Activated gamma-delta T cell (primary cell): ENCODE results near the gene PAPSS2.
"Not testable (repeated sequence)": the region's sequence is repeated elsewhere in the genome, so short reads cannot be mapped to it uniquely, and the experiment has no call there.

ENCODE experiments used
- DNase-seq: peaks from one replicate; lab custom pipeline; 2025; lab: John Stamatoyannopoulos, UW

The PAPSS2 gene

DNA sequence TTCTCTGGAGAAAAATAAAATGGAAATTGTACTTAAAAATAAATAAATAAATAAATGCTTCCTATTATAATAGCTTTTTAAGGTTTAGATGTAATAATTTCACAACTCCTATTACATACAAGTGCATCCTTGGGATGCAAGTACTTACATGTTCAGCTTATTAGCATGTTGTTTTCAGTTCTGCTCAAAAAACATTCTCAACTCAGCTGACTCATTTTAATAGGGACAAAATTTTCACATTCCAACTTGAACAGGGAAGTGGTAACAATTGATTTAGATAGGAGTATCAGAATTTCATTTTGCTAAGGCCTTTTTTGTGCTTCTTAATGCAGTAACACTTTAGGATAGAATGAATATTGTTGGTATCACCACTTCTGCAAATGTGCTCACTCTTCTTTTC is 16.7 kb upstream of the PAPSS2 start:
- no peak for DNase-seq

DNA sequence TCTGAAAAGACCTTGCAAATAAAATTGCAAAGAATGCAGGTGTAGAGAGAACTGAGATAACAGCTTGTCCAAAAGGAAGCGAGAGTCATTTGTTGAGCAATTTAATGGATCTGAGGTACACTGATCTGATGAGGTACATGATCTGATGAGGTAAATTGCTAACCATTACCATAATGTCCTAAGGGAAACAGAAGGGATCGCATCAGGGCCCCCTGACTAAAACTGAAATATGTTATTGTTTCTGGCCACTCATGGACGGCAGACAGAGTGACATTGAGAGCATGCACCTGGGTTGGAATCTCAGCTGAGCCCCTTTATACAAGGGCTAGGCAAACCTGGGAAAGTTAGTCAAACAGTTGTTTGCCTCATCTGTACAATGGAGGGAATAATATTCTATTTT is 15.8 kb upstream of the PAPSS2 start:
- no peak for DNase-seq

DNA sequence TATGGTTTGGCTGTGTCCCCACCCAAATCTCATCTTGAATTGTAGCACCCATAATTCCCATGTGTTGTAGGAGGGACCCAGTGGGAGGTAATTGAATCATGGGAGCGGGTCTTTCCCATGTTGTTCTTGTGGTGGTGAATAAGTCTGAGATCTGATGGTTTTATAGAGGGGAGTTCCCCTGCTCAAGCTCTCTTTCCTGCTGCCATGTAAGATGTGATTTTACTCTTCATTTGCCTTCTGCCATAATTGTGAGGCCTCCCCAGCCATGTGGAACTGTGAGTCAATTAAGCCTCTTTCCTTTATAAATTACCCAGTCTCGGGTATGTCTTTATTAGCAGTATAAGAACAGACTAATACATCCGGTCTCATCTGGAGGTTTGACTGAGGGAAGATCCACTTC is 15.2 kb upstream of the PAPSS2 start:
- DNase-seq, result not testable (repeated sequence)

DNA sequence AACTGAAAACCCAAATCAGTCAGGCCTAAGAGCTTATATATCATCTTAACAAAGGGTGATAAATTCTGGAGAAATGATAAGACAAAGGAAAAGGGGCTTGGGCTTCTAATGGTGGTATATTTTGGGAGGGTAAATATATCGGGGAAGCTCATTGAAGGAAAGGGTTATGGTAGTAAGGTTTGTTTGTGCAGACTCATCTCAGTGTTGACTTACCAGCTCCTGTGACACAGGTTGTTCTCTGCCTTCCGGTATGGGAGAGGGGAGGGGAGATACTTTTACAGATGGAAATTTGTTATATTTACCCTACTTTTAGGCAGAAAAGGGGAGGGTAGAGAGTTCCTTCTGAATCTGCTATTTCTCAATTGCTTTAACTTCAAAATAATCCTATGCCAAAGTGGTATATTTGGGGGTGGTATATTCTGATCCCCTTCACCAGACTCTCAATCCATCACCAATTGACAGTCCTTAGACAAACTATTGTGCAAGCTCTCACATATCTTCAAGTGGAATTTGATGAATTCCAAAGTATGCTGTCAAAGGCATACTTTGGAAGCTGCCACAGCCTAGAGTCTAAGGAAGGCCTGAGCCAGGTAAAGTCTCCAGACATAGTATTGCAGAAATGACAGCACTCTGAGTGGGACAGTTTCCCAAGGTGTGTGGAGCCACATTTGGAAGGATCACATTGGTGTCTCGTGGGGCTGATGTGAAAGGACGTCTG is 13.3 kb upstream of the PAPSS2 start:
- no peak for DNase-seq

DNA sequence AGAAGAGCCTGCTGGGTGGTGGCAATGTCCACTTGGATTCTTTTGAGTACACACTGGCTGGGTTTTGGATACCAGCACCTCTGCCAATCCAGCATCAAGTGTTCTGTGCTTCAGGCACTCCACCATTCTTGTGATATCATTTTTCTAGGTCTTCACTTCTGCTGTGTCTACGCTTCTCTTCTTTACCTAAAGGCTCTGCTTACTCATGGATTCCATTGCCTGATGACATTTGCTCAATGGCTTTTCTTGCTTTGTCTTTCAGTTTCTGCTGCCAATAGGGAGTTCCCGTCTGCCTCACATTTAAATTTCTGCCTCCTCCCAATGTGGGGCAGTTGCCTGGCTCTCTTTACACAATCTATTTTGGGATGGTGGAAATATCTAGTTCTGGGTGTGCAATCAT is 12.7 kb upstream of the PAPSS2 start:
- no peak for DNase-seq

DNA sequence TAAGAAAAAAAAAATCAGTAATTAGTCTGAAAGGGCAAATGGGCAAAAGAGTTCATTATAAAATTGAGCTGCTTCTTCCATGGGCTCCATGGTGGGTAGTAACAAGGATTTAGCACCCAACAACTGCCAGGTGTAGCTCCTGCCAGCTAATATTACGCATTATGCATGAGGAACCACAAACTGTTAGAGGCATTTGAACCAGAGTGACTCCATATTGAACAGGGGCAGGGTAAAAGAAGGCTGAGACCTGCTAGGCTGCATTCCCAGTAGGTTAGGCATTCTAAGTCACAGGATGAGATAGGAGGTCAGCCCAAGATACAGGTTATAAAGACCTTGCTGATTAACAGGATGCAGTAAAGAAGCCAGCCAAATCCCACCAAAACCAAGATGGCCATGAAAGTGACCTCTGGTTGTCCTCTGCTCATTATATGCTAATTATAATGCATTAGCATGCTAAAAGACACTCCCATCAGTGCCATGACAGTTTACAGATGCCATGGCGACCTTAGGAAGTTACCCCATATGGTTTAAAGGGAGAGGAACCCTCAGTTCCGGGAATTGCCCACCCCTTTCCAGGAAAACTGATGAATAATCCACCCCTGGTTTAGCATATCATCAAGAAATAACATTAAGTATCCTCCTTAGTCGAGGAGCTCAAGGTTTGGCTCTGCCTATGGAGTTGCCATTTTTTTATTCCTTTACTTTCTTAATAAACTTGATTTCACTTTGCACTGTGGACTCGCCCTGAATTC is 8.7 kb upstream of the PAPSS2 start:
- DNase-seq, result no peak

DNA sequence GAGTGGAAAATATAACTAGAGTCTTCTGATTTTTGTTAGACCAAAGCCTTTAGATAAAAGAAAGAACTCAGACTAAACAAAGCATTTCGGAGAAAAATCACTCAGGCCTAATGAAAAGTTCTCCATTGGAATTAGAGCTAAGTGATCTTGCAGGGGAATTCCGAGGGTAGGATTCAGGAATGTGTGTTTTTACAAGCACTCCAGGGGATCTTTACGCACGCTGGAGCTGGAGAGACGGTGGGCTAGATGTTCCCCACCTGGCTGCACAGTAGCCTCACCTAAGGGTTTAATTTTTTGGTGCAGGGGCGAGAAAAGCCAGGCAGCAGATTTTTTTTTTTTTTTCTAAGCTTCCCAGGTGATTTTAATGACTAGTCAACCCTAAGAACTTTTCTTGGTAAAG is 7.9 kb upstream of the PAPSS2 start:
- DNase-seq, result no peak

DNA sequence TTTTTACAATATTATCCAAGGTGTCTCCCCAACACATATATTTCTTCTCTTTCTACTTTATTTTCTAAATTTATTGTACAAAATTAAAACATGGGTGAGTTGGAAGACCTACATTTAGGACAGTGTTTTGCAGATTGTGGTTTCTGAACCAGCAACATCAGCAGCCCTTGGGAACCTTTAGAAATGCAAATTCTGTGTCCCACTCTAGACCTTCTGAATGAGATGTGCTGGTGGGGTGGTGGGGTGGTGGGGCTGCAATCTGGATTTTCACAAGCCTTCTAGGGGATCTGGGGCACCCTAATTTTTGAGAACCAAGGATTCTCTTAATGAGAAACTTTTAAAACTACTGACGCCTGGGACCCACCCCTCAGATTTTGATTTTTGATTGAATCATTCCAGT is 7.4 kb upstream of the PAPSS2 start:
- DNase-seq, result no peak

DNA sequence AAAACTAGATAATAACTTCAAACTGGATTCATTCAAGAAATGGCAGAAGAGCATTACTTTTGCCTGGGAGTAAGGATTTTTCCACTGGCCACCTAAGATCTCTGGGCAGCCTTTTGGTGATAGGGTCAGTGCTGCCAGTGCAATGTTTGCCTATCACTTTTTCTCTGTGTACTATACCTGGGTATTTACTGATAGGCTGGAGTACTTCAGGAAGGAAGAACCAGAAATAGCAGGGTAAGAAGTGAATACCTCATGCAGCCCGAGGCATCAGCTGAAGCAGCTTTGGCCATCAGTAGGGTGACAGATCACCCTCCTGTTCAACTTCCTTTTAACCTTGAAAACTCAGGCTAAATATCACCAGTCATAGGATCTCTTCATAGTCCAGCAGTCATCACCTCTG is 5.5 kb upstream of the PAPSS2 start:
- DNase-seq, result no peak

DNA sequence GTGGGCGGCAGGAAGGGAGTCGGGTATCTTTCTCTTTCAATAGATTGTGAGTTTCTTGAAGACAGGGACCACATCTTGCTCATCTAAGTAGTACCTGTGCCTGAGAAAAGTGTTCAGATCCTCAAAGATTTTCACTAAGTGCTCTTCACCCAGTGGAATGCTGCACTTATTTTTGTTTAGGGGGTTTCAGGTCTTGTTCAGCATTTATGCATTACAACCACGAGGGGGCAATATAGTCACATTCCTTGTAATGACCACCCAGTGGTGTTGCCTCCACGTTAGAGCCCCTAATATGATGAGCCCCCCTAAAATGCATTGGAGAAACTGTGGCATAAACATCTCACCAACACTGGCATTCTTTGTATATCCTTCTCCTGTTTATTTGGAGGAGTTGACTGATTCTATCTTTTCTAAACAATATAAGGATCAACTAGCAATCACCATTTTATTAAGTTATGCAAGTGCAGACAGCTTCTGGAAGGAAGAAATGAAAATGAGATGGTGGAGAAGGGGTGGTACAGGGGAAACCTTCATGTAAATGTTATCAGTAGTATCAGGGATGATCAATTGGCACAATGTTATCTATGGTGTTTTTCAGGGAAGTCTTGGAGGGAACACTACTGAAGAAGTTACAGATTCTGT is 3.1 kb upstream of the PAPSS2 start:
- no peak for DNase-seq

DNA sequence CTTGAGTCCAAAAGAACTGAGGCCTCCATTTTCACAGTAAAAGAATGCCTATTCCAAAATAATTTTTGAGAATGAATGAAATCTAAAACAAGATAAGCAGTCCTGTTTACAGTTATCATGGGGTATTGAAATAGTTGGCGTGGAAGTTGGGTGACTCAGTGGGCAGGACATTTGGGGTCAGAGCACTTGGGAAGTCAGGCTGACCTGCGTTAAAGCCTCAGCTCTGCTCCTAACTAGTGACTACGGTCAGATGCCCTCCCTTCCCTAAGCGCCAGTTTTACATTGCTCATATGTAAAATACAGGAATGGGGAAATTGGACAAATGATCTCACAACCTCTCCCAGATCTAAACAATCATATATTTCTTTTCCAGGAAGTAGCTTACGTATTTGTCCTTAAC is 2.3 kb upstream of the PAPSS2 start:
- DNase-seq, result no peak

DNA sequence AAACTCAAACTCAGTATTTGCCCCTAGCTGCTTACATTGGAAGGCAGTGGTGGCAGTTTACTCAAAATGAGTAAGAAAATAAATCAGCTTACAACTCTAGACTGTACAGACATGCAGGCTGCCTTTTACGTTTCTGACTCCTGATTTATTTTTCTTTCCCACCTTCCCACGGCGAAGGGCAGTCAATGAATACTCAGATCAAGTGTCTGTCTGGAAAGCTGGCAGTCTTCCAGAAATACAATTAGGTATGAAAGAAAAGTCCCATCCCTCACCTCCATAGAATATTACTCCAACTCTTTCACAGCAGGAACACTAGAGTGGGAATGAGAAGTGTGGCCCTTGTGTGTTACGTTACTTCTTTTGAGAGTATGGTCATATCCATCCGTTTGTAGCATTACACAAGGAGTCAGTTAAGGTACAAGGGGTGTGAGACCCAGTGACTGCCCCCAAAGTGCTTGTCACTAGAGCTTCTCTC is 1.3 kb upstream of the PAPSS2 start:
- no peak for DNase-seq

DNA sequence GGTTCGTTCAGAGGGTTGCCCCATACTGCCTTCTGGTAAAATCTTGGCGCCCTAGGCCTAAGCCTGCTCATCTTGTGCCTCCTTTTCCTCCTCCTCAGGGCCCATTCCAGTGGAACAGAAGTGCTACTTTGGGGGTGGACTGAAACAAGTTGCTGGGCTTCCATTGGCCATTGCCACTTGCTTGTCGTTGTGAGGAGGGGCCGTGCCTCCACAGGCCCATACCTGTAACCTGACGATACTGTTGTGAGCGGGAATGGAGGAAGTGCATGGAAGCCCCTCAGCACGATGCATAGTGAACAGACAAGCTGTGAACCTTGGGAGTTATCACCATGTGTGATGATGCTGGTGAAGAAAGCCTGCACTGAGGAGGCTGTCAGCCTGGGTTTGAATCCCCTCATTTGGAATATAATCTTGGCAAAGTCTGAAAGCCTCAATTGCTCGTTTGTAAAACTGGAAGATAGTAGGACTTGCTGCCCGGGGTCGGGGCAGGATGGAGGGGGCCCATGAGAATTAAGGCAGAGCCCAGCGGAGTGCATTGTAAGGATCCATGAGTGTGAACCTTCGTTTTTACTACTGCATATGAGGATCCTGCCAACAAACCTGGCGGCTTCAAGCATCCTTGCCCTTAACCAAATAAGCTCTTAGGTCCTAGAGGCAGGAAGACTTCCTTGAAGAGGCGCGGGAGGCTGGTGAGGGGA is 671 bp upstream of the PAPSS2 start:
- no peak for DNase-seq

DNA sequence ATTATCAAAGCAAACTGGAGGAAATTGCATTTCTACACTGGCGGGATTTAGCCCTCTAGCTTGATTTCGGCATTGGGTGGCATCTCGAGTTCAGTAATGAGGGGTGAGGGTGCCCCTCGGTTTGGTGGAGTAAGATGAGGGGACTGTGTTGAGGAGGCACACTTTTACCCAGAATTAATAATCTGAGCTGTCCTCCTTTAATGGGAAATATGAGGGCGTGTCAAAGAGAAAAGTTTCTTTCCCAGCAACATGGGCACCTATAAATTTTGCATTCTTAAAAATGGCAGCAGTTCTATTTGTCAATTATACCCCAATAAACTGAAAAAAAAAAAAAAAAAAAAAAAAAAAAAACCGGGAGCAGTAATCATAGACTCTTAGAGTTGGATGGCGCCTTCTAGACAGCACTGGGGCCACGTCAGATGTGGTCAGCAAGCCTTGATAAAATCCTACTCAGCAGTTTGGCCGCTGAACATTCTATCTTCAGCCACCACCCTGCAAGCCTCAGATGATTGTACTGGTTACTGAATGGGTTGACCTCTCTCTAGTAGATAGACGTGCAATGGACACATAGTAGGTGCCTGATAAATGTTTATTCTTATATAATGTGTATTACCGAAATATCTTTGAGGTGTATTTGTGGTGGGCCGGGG is 931 bp downstream of the PAPSS2 start:
- DNase-seq, result no peak

DNA sequence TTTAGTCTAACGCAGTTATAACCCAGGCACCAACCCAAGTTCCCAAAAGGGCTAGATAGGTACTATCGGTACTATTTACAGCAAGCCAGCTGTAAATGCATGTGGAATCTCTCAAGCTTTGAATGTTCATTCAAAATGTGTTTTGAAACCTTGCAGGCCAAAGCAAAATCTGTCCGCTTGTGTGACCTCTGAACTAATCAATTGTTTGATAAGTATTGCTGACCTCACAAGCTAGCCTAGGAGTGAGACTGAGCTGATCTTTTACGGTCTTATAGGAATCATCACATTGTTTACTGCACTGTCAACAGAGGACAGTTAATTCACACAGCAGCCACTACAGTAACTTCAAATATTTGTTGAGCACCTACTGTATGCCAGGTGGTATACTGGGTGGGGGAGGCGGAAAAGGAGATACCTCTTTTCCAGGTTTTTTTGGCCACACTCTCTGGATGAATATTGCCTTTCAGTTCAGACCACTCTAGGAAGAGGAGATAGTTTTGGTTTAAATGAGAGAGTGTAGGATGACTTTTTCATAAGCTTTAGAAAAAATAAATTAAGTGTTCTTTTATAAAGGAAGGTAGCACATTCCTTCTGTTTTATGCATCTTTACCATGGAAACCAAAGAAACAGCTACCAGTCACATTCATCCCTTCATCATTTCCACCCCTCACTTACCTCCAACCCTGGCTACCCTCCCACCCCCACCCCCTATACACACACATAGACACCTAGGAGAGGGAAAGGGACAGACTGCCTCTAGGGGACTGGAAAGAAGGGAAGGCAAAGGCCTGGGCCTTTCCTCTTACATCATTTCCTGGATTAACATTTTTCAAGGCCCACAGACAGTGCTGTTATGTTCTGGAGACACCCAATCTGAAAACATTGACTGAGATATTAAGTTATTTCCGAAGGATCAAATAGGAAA is 2.4 kb downstream of the PAPSS2 start:
- no peak for DNase-seq

DNA sequence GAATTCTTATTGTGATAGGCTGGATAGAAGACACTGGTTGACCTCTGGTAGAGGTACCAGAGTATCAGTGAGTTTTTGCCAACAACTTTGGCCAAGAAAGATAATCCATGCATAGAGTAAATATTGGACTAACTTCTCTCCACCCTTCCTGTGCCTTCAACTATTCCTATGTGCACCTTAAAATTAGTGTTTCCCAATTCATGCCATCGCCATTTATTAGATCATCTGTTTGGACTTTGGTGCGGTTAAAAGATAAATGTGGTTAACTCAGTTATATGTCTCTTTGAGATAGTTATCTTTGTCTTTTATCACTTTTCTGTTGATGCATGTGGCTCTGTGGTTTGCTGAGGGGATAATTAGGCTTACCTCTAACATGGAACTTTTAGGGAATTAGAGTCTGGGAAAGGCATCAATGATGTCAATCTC is 4.6 kb downstream of the PAPSS2 start:
- DNase-seq, result no peak

DNA sequence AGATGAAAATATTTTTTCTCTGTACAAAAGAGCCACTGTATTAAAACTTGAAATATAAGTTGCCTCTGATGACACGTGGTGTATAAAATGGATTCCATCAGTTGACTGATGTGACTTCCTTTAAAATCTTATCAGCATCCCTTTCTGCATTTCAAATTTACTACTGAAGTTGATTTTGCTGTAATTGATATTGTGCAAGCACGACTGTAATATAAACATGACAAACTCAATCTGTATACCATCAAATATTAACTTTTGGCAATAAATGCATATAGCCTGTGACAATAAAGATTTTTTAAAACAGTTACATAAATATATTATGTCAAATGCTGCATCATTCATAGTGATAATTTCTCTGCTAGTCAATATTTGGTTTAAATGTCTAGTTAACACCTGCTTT is 7.8 kb downstream of the PAPSS2 start:
- no peak for DNase-seq

DNA sequence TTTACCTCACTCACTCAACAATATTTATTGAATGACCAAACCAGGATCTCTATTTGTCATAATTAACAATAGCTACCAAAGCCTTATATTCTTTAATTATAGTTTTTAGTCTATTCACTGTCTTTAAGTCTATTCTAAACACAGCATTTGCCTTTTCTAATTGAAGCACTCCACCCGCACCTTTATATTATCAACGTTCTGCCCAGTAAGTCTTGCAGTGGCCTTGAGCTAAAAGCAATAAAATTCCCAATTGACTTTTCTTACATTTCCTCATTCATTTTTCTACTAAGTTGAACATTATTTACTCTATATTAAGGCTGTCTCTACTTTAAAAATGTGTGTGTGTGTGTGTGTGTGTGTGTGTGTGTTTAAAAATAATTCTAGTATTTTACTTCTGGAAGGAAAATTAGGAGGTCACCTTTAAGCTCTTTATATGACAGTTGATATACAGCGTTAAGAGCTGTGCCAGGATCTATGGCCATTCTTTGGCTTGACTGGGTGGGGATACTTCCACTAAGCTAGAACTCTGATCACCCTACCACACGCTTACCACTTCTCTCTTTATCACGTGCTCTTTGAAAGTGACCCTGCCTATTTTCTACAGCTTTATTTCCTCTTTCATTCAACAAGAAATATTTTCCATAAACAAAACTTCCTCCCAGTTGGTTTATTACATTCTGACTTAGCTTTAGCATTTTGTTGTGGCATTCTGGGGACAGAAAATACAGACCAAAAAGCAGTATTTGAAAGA is 8.8 kb downstream of the PAPSS2 start:
- DNase-seq, result no peak

DNA sequence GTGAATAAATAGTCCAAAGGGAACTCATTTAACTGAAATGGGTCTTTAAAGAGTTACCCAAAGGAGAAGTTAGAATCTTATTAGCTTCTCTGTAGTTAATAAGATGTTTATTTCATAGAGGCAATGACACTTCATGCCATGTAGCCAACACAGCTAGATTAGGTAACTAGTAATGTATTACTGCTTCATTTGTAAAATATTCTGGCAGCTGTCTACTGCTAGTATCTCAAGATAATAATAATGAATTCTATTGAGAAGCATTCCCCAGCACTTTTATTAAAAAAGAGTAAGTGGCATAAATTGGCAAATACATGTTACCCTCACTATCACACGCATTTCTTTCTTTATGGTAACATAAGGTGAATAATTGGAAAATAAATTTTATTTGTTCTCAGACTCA is 10.1 kb downstream of the PAPSS2 start:
- no peak for DNase-seq

DNA sequence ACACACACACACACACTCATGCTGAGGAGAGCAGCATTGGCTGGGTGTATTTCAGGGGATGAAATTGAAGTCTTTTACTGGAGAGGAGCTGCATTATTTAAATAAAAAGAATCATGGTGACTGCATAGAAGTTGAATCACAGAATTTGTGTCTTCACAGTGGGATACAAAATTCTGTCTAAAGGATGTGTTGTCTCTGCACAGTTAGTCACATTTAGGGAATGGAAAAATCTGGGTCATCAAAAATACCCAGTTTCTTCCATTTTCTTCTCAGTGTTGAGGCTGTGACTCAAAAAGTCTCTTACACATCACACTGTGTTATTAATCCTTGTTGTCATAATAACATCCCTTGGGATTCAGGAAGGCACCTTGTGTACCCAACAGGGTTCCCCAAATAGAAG is 10.9 kb downstream of the PAPSS2 start:
- no peak for DNase-seq
